IPS DF 19.7 (cell line): Measurements from ENCODE around the gene ITSN1.
"Not testable (repeated sequence)": the region's sequence is repeated elsewhere in the genome, so short reads cannot be mapped to it uniquely, and the experiment has no call there.

Experiments used
- DNase-seq: peaks from one replicate; pipeline ENCODE4 v3.0.0-alpha.2; 2013; ENCODE audit warnings: low read depth, low spot score

The ITSN1 gene

DNA sequence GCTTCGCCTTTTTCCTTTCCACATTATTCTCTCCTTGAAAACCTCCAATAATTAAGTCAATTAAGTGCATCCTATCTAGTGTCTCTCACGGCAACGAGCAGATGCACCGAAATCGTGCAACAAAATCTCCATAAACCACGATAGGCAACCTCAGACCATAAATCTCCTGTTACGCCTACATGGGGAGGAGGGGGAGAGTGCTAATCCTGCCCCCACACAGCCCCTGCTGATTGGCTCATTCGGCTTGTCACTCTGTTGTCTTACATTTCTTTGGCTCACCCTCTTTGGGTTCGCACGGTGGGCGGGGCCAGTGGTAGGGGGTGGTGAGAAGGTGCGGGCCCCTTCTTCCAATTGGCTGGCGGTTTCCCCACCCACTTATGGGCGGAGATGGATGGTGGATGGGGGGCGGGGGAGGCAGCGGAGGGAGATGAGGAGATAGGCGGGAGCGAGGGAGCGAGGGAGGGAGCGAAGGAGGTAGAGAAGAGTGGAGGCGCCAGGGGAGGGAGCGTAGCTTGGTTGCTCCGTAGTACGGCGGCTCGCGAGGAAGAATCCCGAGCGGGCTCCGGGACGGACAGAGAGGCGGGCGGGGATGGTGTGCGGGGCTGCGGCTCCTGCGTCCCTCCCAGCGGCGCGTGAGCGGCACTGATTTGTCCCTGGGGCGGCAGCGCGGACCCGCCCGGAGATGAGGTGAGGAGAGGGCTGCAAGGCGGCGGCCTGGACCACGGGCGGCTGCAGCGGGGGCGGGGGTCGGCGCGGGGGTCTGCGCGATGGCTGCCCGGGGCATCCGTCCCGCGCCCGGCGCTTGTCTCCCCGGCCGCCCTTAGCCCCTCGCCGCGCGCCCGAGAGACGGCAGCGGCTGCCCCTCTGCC is at the start of gene ITSN1:
Gene ITSN1, plus strand, starts transcription at position 475 of the 869 bp plus-strand sequence. CDS start 76,328 bp downstream, outside the sequence.
- DNase-seq = peak; percentile 95

DNA sequence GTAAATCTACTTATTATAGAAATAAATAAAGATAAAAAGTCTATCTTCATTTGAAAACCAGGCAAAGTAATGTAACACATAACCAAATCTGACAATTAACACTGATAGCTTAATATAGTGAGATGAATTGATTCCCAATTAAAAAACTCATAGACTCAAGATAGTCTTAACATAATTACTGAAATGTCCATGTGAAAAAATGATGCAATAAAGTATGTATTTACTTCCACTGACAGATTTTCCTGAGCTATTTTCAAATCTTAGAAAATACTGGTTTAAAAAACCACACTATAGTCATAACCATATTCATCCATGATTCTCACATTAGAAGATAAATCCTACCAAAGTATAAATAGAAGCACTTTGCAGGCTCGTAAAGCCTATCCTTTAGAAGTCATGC is 44.2 kb upstream of the ITSN1 start:
- DNase-seq = no peak

DNA sequence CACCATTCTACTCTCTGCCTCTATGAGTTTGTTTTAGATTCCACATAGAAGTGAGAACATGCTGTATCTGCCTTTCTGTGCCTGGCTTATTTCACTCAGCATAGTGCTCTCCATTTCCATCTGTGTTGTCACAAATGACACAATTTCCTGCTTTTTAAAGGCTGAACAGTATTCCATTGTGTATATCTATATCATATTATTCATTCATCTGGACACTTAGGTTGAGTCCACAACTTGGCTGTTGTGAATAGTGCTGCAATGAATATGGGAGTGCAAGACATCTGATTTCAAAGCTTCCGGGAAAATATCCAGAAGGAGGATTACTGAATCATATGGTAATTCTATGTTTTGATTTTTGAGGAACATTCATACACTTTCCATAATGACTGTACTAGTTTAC is 33.7 kb upstream of the ITSN1 start:
- no peak for DNase-seq

DNA sequence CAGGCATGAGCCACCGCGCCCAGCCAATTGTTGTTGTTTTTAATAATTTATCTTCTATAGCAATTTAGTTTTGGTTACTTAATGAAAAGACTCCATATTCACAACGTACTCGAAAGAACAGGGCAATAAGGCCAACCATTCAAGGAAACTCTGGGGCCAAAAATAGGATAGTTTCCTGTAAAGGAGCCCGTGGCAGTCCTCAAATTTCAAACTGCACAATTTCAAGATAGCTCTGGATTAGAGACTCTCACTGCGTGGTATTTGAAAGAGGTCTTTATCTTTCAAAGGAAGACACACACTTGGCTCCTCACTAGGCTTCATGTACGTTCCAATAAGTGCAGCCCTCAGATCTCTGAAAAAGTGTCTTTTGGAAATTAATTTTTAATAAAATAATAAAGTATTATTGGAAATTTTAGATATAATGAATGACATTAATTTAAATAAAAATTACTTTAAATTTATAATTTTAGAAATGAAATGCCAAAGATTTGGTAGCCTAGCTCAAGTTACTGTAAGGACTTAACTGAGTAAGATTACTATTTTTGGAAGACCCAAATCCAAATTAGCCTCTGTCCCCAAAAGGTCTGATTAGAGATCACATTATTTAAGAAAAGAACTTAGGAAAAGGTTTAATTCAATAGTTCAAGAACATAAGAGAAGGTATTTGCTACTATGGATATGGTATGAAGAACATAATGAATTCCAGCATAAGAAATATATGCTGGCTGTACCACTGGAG is 31.1 kb upstream of the ITSN1 start:
- DNase-seq = no peak

DNA sequence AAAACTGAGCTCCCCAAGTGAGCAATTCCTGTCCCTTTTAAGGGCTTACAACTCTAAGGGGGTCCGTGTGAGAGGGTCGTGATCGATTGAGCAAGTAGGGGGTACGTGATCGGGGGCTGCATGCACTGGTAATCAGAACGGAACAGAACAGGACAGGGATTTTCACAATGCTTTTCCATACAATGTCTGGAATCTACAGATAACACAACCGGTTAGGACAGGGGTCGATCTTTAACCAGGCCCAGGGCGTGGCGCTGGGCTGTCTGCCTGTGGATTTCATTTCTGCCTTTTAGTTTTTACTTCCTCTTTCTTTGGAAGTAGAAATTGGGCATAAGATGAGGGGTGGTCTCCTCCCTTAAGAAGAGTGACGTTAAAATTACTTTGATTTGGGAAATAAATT is 24.7 kb upstream of the ITSN1 start:
- not testable (repeated sequence) for DNase-seq

DNA sequence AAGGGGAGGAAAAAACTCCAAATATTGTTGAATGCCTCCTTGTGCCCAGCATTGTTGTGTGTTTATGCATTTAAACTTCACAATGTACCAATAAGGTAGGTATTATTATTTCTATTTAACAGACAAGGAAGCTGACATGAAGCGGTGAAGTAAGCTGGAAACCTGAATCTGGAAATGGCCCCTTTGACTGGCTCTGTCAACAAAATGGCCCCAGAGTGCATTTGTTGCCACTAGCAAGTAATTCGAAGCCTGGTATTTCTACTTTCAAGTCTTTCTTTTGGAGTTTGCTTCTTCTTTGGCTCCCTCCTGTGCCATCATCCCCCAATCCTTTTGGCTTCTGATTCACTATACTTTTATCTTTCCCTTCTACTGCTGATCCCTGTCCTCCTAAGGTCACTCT is 23.9 kb upstream of the ITSN1 start:
- DNase-seq = no peak

DNA sequence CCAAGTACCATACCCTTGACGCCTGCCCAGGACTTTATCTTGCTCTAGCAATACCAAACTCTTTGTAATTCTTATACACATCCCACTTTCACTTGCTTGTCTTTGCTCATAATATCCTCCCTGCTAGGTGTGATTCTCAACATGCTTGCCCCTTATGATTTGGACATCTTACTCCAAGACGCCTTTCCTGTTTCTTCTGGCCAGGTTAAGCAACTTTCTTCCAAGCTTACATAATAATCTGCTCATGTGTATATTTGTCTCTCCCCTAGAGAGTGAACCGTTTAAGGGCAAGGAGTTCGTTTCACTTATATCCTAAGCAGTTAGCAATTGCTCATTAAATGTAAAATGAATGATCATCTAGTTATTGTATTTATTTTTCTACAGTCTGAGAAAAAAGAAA is 22.6 kb upstream of the ITSN1 start:
- DNase-seq = no peak

DNA sequence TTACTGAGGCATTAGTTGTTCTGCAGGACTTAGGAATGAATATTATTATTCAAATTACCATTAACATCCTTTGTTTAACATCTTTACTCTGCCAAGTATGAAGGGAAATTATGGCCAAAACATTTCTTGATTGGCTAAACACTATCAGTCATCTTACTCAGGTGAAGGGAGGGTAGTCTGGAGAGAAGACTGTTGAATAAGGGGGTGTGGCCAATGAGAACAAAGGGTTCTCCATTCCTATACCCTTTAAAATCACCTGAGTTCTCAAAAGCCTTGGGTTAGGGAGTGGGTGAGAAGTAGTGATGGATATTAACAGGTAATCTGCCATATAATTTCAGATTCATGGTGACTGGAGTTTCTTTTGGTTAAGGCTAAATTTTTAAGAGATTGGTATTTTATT is 20.0 kb upstream of the ITSN1 start:
- DNase-seq = no peak

DNA sequence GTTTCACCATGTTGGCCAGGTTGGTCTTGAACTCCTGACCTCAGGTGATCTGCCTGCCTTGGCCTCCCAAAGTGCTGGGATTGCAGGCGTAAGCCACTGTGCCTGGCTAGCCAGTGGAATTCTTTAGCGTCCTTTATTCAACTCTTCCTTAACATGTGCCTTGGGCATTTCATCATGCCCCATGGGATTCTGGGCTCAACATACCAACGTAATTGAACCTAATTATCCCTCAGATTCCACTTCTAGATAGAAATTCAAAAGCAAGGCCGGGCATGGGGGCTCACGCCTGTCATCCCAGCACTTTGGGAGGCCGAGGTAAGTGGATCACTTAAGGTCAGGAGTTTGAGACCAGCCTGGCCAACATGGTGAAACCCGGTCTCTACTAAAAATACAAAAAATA is 16.1 kb upstream of the ITSN1 start:
- DNase-seq = not testable (repeated sequence)

DNA sequence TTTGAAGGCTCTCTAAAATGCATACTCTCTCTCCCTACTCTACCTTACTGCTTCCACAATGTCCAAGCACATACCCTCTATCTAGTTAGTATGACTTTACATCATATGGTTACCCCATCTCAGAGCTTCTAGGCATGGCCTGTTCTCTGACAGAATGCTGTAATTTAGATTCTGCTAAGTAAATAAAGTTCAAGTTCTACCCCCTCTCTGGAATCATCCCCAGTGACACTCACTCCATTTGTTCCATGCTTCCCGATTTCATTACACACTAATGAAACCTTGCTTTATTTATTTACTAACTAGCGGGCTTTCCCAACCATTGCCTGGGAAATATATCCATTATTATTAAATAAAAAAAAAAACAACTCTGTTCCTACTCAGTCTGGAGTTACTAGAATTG is 8.0 kb upstream of the ITSN1 start:
- DNase-seq = no peak

DNA sequence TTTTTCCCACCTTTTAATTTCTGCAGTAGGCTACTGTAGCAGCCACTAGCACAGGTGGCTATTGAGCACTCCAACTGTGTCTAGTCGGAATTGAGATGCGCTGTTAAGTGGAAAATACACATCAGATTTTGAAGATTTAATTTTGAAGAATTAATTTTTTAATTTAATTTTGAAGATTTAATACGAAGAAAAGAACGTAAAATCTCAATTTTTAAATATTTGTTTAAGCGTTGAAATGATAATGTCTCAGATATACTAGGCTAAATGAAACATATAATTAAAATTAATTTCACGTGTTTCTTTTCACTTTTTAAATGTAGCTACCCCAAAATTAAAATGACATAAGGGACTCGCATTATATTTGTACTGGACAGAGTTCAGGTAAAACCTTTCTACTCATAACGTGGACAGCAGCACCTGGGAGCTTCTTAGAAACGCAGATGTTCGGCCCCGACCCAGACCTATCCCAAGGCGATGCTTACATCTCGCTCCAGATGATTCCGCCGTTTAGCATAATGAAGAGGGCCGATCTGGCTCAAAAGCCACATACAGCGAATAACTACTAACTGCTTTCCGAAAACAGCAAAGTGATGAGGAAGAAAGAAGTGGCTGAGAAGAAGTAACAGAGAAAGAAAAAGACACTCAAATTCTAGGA is 1.5 kb upstream of the ITSN1 start:
- no peak for DNase-seq

DNA sequence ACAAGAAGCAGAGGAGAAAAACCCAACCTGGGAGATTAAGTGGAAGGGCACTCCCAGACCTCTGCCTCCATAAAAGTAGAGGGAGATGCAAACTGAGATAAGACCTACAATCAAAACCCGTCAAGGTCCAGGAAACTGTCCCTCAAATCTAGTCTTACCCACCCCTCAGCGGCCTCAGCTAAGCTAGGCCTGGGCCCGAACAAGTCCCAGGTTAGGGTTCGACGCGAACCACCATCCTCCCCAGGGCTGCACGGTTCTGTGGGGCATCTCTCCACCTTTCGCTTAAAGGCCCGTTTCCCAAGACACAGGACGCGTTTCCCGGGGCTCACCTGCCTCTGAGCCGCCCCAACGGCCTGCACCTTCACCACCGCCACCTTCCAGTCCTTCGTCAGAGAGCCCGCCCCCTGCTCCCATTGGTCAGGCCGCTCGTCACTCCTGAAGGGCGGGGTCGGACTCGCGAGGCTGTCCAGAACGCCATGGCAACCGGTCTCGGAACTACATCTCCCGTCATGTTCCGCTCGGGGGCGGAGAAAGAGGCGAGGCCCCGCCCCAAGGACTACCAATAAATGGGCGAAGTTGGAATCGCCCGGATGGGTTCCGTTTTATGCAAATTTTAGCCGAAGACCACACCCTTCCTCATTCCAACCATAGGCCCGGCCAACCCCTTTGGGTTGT is 812 bp upstream of the ITSN1 start, which contains the start of gene CRYZL1:
Gene CRYZL1, minus strand, starts transcription at position 390 of the 675 bp plus-strand sequence. CDS start 10,190 bp downstream, outside the sequence.
- DNase-seq = peak; percentile 98

DNA sequence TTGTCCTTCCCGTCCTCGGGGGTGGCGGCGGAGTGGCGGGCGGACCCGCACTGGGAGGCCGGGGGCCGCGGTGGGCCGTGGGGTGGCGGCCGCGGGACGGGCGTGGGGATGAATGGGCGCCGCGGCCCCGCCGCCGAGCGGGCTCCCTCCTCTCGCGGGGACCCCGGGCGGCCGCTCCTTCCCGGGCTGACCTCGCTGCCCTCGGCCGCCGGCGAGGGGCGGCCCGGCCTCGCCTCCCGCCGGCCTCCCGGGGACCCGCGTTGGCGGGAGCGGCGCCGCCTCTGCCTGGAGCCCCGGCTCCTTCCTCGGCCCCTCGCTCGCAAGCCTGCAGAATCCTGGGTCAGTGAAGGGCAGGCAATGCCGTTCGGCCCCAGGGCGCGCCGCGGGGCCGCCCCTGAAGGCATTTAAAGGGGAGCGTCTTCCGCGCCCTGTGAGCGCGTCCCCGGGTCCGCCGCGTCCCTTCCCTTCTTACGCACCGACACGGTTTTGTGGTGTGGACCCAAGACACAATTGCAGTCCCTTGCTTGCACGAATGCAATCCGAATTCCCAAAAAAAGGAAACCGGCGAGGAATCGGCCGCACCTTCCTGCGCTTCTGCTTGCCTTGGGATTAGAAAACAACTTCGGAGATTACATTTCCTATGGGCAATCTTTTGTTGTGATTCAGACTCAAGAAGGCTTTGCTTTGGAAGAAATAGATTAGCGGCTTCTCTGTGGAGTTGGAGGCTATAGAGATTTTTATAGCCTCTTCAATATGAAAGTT is 776 bp downstream of the ITSN1 start:
- no peak for DNase-seq

DNA sequence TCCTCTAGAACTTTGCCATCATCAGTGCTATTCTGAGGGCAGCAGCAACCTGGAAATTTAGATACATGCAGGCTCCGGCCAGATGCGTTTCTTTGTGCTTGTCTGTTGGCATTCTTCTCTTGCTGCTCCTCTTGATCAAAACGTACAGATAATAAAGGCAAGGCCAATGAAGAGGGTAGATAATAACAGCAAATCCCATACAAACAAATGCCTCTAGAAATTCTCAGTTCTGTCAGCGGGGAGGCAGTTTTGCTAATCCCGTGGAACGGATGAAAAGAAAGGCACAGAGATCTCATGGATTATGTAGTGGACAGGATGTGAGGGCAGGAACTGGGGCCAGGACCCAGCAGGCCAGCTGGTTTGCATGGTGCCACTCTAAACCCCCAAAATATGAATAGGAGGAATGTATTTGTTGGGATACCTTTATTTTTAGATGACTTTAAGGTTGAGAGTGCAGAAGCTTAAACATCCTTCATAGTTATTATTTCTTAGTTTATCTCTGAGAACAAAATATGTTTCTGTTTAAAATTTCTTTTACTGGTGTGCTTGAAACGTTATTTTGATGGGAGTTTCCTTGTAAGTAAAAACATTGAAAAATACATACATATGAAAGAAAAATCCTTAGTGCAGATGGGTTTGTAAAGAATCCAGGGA is 1.5 kb downstream of the ITSN1 start:
- DNase-seq = no peak

DNA sequence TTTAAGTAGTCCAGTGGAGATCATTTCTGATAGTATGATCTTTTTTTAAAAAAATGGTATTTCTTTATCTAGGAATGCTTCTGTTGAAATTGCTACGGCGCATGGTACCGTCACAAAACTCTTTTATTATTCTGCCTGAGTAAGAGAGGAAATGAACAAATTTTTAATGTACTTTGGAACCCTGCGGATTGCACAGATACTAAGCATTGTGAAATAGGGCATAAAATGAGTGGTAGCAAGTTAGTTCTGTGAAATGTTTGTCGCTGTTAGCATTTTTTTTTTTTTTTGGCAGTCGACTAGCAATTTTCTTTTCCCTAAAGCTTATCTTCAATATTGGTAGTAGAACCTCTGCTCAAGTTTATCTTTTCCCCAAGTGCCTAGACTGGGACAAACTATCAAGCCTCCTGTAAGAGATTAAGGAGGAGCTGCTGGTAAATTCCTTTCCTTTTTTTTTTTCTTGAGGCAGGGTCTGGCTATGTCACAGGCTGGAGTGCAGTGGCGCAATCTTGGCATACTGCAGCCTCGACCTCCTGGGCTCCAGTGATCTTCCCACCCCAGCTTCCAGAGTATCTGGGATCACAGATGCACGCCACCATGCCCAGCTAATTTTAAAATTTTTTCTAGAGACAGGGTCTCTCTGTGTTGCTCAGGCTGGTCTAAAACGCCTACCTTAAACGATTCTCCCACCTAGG is 2.2 kb downstream of the ITSN1 start:
- no peak for DNase-seq

DNA sequence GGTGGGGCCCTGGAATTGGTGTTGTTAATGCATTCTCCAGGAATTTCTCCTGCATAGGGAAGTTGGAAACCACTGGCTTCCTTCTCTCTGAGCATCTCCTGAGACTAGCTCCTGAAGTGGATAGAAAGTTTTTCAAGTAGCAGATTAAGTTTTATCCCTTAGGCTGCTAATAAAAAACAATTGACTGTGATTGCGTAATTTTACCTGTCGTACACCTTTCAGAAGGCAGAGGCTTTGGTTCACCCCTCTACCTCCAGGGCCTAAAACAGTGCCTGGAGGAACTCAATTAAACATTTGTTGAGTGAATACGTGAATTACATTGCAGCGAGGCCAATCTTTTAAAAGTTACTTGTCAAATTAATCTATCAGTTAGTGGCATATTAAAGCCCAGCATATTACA is 3.4 kb downstream of the ITSN1 start:
- no peak for DNase-seq

DNA sequence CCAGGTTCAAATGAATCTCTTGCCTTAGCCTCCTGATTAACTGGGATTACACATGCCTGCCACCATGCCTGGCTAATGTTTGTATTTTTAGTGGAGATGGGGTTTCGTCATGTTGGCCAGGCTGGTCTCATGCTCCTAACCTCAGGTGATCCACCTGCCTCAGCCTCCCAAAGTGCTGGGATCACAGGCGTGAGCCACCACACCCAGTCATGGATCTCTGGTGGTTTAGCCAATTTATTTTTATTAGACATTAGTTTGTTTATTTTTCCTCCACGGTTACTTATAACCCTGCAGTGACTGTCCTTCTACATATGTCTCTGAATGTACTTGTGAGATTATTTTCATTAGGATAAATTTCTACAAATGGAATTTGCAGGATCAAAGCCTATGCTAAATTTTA is 5.3 kb downstream of the ITSN1 start:
- no peak for DNase-seq

DNA sequence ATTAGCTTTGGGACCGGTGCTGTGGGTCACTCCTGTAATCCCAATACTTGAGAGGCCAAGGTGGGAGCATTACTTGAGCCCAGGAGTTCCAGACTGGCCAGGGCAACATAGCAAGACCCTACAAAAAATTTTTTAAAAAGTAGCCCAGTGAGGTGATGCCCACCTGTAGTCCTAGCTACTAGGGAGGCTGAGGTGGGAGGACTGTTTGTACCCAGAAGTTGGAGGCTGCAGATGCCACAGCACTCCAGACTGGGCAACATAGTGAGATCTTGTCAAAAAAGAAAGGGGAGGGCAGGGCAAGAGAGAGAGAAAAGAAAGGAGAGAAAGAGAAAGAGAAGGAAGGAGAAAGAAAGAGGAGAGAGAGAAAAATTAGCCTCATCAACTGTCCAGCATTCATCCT is 6.3 kb downstream of the ITSN1 start:
- DNase-seq = no peak

DNA sequence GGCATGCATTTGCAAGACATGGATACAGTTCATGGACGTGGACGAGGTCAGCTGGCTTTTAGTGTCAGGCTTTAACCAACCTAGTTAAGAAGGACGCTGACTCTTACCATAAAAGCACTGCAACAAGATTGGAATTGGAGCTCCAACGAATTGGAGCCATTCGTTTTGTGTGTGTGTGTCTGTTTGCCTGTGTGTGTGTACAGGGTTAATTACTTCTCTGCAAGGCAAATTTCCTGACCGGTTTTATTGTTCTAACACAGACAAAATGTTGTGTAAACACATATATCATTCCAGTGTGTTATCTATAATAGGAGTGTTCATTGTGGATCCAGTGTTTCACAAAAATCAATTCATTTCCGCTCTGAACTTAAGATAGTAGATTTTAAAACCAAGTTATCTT is 7.9 kb downstream of the ITSN1 start:
- no peak for DNase-seq
